Liver (tissue), 9 donors: ENCODE measurements around the gene SH3RF3. TPM values are rescaled to one million over a fixed set of nuclear protein-coding genes. Genes with fewer than 3 reads are reported as not detected.

Experiments
- DNase-seq: peaks from one replicate; pipeline ENCODE4 v3.0.0-alpha.2; 2017; ENCODE audit warnings: low spot score
- H3K27ac ChIP-seq, 2 donors: one replicate each; pipeline ENCODE4 v1.7.0; 2013; ENCODE audit warnings: inconsistent platforms in 2 of 2, low read length in 2 of 2, control low read depth in 1 of 2, low read depth in 1 of 2, mild to moderate bottlenecking in 1 of 2
- H3K27me3 ChIP-seq, 4 donors: one replicate each; pipeline versions ENCODE4 v1.6.1 to v1.7.0; 2013; ENCODE audit warnings: low read length in 3 of 4, inconsistent platforms in 1 of 4, mild to moderate bottlenecking in 1 of 4, moderate library complexity in 1 of 4; ENCODE audit not compliant: control insufficient read depth in 4 of 4, insufficient read depth in 4 of 4
- H3K36me3 ChIP-seq, 4 donors: one replicate each; pipeline versions ENCODE4 v1.6.1 to v1.7.0; 2013; ENCODE audit warnings: low read length in 3 of 4, mild to moderate bottlenecking in 3 of 4, low read depth in 1 of 4, moderate library complexity in 1 of 4; ENCODE audit not compliant: control insufficient read depth in 4 of 4, insufficient read depth in 3 of 4
- H3K4me1 ChIP-seq, 4 donors: one replicate each; pipeline versions ENCODE4 v1.6.1 to v1.7.0; 2013; ENCODE audit warnings: low read length in 3 of 4, mild to moderate bottlenecking in 3 of 4, moderate library complexity in 1 of 4; ENCODE audit not compliant: control insufficient read depth in 4 of 4, insufficient read depth in 4 of 4
- H3K4me3 ChIP-seq, 3 donors: one replicate each; pipeline versions ENCODE4 v1.6.1 to v1.7.0; 2013; ENCODE audit warnings: low read length in 3 of 3, control low read depth in 1 of 3, low read depth in 1 of 3, mild to moderate bottlenecking in 1 of 3
- H3K9ac ChIP-seq, 2 donors: one replicate each; pipeline ENCODE4 v1.7.0; 2013; ENCODE audit warnings: low read length in 2 of 2, mild to moderate bottlenecking in 2 of 2, moderate library complexity in 2 of 2, control low read depth in 1 of 2, low read depth in 1 of 2
- H3K9me3 ChIP-seq, 4 donors: one replicate each; pipeline versions ENCODE4 v1.6.1 to v1.7.0; 2013; ENCODE audit warnings: low read length in 3 of 4; ENCODE audit not compliant: control insufficient read depth in 4 of 4
- FOXA1 ChIP-seq: IDR thresholded peaks from 2 replicates; pipeline ENCODE4 v1.6.1; 2016; ENCODE audit warnings: antibody characterized with exemption
- FOXA2 ChIP-seq: IDR thresholded peaks from 2 replicates; pipeline ENCODE4 v1.6.1; 2016; ENCODE audit warnings: antibody characterized with exemption
- GABPA ChIP-seq, 2 donors: IDR thresholded peaks in 1 of 2; conservative IDR thresholded peaks in 1 of 2; 2 replicates each; pipeline ENCODE4 v1.6.1; 2016; ENCODE audit warnings: antibody characterized with exemption in 2 of 2, mild to moderate bottlenecking in 1 of 2, moderate library complexity in 1 of 2
- HNF4A ChIP-seq, 2 donors: conservative IDR thresholded peaks; 2 replicates each; pipeline ENCODE4 v1.6.1; 2016; ENCODE audit warnings: antibody characterized with exemption in 2 of 2, mild to moderate bottlenecking in 2 of 2
- HNF4G ChIP-seq: IDR thresholded peaks from 2 replicates; pipeline ENCODE4 v1.6.1; 2016; ENCODE audit warnings: antibody characterized with exemption
- NR2F2 ChIP-seq: IDR thresholded peaks from 2 replicates; pipeline ENCODE4 v1.6.1; 2016; ENCODE audit warnings: antibody characterized with exemption
- RAD21 ChIP-seq, 2 donors: IDR thresholded peaks; 2 replicates each; pipeline ENCODE4 v1.6.1; 2016; ENCODE audit warnings: antibody characterized with exemption in 2 of 2, mild to moderate bottlenecking in 2 of 2
- RXRA ChIP-seq, 2 donors: IDR thresholded peaks; 2 replicates each; pipeline ENCODE4 v1.6.1; 2017 to 2018; ENCODE audit warnings: antibody characterized with exemption in 2 of 2, mild to moderate bottlenecking in 1 of 2
- SP1 ChIP-seq: IDR thresholded peaks from 2 replicates; pipeline ENCODE4 v1.6.1; 2018; ENCODE audit warnings: antibody characterized with exemption, mild to moderate bottlenecking
- TAF1 ChIP-seq: conservative IDR thresholded peaks from 2 replicates; pipeline ENCODE4 v1.6.1; 2016; ENCODE audit warnings: antibody characterized with exemption, mild to moderate bottlenecking
- YY1 ChIP-seq: IDR thresholded peaks from 2 replicates; pipeline ENCODE4 v1.6.1; 2016; ENCODE audit warnings: antibody characterized with exemption, mild to moderate bottlenecking
- WGBS: extraction: QIAGEN DNeasy Blood & Tissue Kit; methylation state at CpG from one replicate; pipeline ENCODE4 v1.1.7; 2013; 5-methylcytosine and 5-hydroxymethylcytosine counted together
- polyA plus RNA-seq, 2 donors: library from polyadenylated mRNA; stranded (reverse) in 1 of 2; unstranded in 1 of 2; fragments of 200-250 nt in 1 of 2; fragments of >200 nt in 1 of 2; fragmentation: Nextera tagmentation in 1 of 2; extraction: Ambion mirVana in 1 of 2; gene quantifications; one replicate each; pipeline versions ENCODE4 v1.2.1 to v1.2.3, GENCODE V29; 2013 to 2015
- total RNA-seq, 2 donors: library from RNA; depleted of rRNA; stranded (reverse); fragments of >200 nt; gene quantifications; one replicate each; pipeline ENCODE4 v1.2.3, GENCODE V29; 2014
- TF ChIP-seq, protein P1 (sequence below): IDR thresholded peaks from 2 replicates; pipeline ENCODE4 v1.6.1; 2016; ENCODE audit warnings: antibody characterized with exemption
- TF ChIP-seq, protein P2 (sequence below): IDR thresholded peaks from 2 replicates; pipeline ENCODE4 v1.6.1; 2016; ENCODE audit warnings: antibody characterized with exemption
- TF ChIP-seq, protein P3 (sequence below): fragments of 150-350 bp; IDR thresholded peaks from 2 replicates; pipeline ENCODE4 v1.5.1; 2017; ENCODE audit warnings: improper control_type of control experiment, low read depth, low read length; ENCODE audit not compliant: missing input control
- TF ChIP-seq, protein P4 (sequence below): IDR thresholded peaks from 2 replicates; pipeline ENCODE4 v1.6.1; 2016; ENCODE audit warnings: antibody characterized with exemption
- TF ChIP-seq, protein P5 (sequence below): IDR thresholded peaks from 2 replicates; pipeline ENCODE4 v1.6.1; 2016; ENCODE audit warnings: antibody characterized with exemption, mild to moderate bottlenecking
- donor health status: healthy.
- donor health status: healthy.
- donor health status: healthy.
- donor health status: healthy.
- donor health status: healthy.

Gene SH3RF3
- total and polyA plus RNA-seq, 4 donors = 0.11 to 1.0 (median 0.54) TPM

DNA sequence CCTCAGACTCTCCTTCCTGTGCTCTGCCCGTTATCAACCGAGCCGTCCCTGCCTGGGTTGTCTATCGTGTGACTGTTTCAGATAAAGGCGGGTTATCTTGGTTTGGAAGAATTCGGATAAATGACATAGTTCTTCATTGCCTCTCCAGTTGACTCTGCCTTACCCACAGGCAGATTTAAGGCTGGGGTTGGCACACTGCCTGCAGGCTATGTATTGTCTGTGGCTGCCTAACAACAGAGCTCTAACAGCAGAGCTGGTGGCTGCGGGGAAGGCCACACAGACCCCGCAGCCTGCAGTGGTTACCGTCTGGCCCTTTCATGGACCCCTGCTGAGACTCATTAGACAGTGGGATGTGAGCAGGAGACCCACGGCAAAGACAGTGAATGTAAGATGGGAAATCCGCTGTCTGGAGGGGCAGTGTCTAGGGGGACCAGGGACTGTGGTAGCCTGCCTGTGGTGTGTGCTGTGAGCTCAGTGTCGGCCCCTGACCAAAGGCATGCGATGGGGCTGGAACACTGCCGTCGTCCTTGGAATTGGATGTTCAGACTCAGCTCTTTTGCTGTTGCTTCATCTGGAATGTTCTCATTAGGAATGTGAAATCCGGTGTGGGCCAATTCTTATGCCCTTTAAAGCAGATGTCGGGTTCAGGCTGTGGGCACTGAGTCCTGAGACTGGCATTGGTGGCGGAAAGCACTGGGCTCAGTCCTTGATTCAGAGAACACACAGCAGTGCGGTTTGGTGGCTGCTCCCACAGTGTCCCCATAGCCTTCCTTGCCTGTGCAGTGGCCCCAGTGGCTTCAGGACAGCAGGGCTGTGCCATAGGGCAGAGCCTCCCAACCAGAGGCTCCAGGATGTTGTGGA is 44.5 kb downstream of the SH3RF3 start:
- Histone ChIP-seq H3K9ac (no peak overlapping the region), H3K9me3 (peaks cover 1 to 3% (median 3%) of the 10 kb centered on the region in 4 donors)
- WGBS = 75% methylated on average over 19 of the region's 19 CpGs

DNA sequence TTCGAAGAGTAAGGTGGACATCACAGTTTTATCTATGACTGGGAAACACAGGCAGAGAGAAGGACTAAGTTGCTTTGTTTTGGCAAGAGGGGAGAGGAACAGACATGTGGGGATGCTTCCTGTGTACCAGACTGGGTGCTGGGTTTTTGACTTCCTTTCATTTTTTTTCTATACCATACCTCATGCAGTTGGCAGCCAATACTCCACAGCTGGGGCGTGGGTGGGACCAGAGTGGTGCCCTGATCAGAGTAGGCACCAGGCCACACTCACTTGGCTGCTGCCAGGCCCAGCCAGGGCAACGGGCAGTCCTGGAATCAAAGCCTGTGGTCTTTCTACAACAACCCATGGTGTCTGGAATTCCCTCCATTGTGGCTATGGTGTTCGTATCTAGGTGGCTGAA is 45.2 kb downstream of the SH3RF3 start:
- Histone ChIP-seq H3K9ac (no peak overlapping the region), H3K27ac (peak overlapping the region in 1 of 2 donors; percentile 56), H3K27me3 (no peaks in the 10 kb centered on the region), H3K9me3 (peaks cover 1 to 3% (median 3%) of the 10 kb centered on the region in 4 donors), H3K4me3 (no peak overlapping the region), H3K36me3 (no peaks in the 10 kb centered on the region), H3K4me1 (peaks cover 0 to 4% (median 0%) of the 10 kb centered on the region in 4 donors)
- no peak for DNase-seq
- WGBS = 90% methylated on average over 4 of the region's 4 CpGs
- no peak for TF ChIP-seq HNF4A (conservative IDR thresholded peaks at IDR 0.05)
- TF ChIP-seq, protein P1, sequence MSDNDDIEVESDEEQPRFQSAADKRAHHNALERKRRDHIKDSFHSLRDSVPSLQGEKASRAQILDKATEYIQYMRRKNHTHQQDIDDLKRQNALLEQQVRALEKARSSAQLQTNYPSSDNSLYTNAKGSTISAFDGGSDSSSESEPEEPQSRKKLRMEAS = no peak
- TF ChIP-seq, protein P2, sequence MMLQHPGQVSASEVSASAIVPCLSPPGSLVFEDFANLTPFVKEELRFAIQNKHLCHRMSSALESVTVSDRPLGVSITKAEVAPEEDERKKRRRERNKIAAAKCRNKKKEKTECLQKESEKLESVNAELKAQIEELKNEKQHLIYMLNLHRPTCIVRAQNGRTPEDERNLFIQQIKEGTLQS = no peak
- no peak for TF ChIP-seq FOXA1
- no peak for TF ChIP-seq FOXA2
- no peak for TF ChIP-seq YY1
- no peak for TF ChIP-seq GABPA (IDR thresholded peaks at IDR 0.05 in 1 of 2, conservative IDR thresholded peaks at IDR 0.05 in 1 of 2)
- TF ChIP-seq, protein P3, sequence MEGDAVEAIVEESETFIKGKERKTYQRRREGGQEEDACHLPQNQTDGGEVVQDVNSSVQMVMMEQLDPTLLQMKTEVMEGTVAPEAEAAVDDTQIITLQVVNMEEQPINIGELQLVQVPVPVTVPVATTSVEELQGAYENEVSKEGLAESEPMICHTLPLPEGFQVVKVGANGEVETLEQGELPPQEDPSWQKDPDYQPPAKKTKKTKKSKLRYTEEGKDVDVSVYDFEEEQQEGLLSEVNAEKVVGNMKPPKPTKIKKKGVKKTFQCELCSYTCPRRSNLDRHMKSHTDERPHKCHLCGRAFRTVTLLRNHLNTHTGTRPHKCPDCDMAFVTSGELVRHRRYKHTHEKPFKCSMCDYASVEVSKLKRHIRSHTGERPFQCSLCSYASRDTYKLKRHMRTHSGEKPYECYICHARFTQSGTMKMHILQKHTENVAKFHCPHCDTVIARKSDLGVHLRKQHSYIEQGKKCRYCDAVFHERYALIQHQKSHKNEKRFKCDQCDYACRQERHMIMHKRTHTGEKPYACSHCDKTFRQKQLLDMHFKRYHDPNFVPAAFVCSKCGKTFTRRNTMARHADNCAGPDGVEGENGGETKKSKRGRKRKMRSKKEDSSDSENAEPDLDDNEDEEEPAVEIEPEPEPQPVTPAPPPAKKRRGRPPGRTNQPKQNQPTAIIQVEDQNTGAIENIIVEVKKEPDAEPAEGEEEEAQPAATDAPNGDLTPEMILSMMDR = no peak
- TF ChIP-seq TAF1 = no peak
- TF ChIP-seq, protein P4, sequence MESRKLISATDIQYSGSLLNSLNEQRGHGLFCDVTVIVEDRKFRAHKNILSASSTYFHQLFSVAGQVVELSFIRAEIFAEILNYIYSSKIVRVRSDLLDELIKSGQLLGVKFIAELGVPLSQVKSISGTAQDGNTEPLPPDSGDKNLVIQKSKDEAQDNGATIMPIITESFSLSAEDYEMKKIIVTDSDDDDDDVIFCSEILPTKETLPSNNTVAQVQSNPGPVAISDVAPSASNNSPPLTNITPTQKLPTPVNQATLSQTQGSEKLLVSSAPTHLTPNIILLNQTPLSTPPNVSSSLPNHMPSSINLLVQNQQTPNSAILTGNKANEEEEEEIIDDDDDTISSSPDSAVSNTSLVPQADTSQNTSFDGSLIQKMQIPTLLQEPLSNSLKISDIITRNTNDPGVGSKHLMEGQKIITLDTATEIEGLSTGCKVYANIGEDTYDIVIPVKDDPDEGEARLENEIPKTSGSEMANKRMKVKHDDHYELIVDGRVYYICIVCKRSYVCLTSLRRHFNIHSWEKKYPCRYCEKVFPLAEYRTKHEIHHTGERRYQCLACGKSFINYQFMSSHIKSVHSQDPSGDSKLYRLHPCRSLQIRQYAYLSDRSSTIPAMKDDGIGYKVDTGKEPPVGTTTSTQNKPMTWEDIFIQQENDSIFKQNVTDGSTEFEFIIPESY = no peak
- no peak for TF ChIP-seq NR2F2
- TF ChIP-seq SP1 = no peak
- TF ChIP-seq, protein P5, sequence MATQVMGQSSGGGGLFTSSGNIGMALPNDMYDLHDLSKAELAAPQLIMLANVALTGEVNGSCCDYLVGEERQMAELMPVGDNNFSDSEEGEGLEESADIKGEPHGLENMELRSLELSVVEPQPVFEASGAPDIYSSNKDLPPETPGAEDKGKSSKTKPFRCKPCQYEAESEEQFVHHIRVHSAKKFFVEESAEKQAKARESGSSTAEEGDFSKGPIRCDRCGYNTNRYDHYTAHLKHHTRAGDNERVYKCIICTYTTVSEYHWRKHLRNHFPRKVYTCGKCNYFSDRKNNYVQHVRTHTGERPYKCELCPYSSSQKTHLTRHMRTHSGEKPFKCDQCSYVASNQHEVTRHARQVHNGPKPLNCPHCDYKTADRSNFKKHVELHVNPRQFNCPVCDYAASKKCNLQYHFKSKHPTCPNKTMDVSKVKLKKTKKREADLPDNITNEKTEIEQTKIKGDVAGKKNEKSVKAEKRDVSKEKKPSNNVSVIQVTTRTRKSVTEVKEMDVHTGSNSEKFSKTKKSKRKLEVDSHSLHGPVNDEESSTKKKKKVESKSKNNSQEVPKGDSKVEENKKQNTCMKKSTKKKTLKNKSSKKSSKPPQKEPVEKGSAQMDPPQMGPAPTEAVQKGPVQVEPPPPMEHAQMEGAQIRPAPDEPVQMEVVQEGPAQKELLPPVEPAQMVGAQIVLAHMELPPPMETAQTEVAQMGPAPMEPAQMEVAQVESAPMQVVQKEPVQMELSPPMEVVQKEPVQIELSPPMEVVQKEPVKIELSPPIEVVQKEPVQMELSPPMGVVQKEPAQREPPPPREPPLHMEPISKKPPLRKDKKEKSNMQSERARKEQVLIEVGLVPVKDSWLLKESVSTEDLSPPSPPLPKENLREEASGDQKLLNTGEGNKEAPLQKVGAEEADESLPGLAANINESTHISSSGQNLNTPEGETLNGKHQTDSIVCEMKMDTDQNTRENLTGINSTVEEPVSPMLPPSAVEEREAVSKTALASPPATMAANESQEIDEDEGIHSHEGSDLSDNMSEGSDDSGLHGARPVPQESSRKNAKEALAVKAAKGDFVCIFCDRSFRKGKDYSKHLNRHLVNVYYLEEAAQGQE = no peak
- TF ChIP-seq HNF4G = no peak
- no peak for TF ChIP-seq RXRA (IDR thresholded peaks at IDR 0.05)
- no peak for TF ChIP-seq RAD21 (IDR thresholded peaks at IDR 0.05)

More for the DNA sequence above, 44.5 kb downstream of the SH3RF3 start:
- H3K27ac ChIP-seq = peak overlapping the region in 1 of 2 donors; percentile 56
- H3K4me1 ChIP-seq = peaks cover 0 to 4% (median 0%) of the 10 kb centered on the region in 4 donors
- DNase-seq = peak; percentile 38
- TF ChIP-seq, protein P5 = no peak
- TF ChIP-seq RXRA (IDR thresholded peaks at IDR 0.05) = no peak
- TF ChIP-seq HNF4G = no peak
- TF ChIP-seq NR2F2 = peak; percentile 59
- H3K27me3 ChIP-seq = no peaks in the 10 kb centered on the region
- no peak overlapping the region for H3K4me3 ChIP-seq
- H3K36me3 ChIP-seq = no peaks in the 10 kb centered on the region
